Inflammatory macrophage (primary cell): ENCODE measurements around the gene YAP1.

ENCODE experiments used
- DNase-seq, 2 donors: peaks; one replicate each; pipeline ENCODE4 v3.0.0-alpha.2; 2020 to 2022
- total RNA-seq, 18 experiments: gene quantifications; one replicate each; lab custom pipeline; 2026; ENCODE audit warnings: mixed read lengths in 6 of 18, inconsistent platforms in 2 of 18; lab: John Stamatoyannopoulos, UW

The YAP1 gene
- 0 to 0.69 (median 0.14) reads per million in 18 experiments for total RNA-seq

- DNase-seq, result peak; percentile 51 to 73
Observed at GRCh38 chr11:102109896-102110760, at the start of gene YAP1. TSS of gene YAP1 (plus strand) at chr11:102110447. CDS start at chr11:102110849, 402 bp downstream.

GRCh38 chr11:102061276-102061675 is 49.0 kb upstream of the YAP1 start:
- DNase-seq, result peak in 1 of 2 donors; percentile 1

GRCh38 chr11:102062106-102062505 is 48.1 kb upstream of the YAP1 start:
- no peak for DNase-seq

DNA sequence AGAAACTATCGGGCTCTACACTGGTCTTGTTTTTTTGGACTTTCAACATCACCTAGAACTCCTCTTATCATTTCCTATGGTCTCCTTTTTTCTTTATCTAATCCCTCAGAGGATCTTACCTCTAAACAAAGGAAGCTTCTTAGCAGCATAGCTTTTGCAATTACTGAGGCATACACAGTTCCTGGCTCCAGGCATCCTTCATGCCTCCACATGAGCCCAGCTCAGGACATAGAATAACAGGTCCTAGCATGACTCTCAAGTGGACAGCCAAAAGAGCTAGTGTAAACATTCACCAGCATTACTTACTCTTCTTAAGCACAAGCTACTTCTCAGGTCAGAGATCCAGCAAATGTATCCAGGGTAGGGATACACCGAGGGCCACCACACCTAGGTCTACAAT is 45.9 kb upstream of the YAP1 start:
- no peak for DNase-seq

DNA sequence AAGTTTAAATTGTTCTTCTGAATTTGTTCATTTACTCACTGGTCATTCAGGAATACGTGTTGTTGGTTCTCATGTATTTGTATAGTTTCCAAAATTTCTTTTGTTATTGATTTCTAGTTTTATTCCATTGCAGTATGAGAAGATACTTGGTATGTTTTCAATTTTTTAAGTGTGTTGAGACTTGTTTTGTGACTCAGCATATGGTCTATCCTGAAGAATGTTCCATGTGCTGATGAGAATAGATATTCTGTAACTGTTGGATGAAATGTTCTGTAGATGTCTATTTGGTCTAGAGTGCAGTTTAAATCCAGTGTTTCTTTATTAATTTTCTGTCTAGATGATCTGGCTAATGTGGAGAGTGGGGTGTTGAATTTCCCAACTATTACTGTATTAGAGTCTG is 39.5 kb upstream of the YAP1 start:
- DNase-seq, result no peak

DNA sequence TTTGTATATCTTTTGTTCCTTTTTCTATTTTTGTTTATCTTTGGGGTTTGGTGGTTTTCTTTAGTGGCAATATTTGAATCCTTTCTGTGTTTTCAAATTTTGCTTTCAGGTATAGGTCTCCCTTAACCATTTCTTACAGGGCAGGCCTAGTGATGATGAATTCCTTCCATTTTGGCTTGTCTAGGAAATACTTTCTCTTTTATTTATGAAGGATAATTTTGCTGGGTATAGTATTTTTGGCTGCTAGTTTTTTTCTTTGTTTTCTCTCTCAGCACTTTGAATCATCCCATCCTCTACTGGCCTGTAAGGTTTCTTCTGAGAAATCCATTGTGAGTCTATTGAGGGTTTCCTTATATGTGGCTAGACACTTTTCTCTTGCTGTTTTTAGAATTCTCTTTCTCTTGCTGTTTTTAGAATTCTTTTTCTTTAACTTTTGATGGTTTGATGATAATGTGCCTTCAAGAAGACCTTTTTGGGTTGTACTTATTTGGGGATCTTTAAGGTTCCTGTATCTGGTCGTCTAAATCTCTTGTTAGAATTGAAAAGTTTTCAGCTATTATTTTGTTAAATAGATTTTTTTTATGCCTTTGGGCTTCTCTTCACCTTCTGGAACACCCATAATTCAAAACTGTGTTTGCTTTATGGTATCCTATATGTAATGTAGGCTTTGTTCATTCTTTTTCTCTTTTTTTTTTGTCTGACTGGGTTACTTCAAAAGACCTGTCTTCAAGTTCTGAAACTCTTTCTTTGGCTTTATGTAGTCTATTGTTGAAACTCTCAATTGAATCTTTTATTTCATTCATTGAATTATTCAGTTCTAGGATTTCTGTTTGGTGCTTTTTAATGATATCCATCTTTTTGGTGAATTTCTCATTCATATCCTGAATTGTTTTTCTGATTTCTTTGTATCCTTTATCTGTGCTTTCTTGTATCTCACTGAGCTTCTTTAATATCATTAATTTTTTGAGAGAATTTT is 38.5 kb upstream of the YAP1 start:
- no peak for DNase-seq

DNA sequence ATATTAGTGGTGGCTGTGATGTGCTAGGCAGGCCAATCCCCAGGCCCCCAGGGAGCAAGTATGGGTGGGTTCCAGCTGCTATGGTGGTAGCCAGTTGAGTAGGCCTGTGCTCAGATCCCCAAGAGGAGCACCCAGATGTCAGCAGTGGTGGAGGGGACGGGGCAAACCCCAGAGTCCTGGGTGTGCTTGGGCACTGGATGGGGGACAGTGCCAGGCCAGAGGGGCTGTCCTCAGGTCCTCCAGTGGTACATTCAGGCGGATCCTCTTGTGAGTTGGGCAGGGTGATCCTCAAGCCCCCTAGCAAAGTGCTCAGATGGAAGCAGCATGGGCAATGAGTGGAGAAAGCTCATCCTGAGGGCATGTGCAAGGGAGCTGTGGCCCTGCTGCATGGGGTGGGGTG is 37.0 kb upstream of the YAP1 start:
- no peak for DNase-seq

- DNase-seq, result no peak
Observed at GRCh38 chr11:102079625-102080024, 30.6 kb upstream of the YAP1 start.

- no peak for DNase-seq
Observed at GRCh38 chr11:102081313-102081712, 28.9 kb upstream of the YAP1 start.

DNA sequence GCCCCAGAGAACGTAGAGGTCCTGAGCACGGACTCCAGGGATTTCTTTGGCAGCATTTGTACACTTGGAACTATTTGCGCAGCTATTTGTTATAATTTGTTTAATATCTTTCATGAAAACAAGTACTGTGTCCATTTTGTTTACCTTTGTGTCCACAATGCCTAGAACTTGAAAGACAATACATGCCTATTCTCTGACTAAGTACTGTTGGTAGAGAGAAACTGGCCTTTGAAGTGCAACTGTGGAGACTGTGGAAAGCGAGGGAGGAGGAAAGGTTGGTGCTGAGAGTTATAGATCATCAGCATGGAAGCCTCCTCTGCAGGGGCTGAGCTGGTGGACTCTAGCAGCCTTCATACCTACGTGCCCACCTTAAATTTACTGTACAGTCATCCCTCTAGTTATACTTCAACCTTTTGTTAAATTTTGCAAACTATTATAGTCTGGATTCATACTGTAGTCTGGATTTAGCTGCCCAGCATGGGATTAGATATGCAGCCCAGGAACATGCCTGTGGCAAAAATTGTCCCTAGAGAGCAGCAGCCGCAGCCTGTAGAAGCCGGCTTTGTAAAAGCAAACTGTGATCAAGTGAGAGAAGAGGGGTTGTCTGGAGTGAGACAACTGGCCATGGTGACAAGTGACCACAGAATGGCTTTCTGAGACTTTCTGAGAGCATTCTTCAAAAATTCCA is 24.2 kb upstream of the YAP1 start:
- no peak for DNase-seq

DNA sequence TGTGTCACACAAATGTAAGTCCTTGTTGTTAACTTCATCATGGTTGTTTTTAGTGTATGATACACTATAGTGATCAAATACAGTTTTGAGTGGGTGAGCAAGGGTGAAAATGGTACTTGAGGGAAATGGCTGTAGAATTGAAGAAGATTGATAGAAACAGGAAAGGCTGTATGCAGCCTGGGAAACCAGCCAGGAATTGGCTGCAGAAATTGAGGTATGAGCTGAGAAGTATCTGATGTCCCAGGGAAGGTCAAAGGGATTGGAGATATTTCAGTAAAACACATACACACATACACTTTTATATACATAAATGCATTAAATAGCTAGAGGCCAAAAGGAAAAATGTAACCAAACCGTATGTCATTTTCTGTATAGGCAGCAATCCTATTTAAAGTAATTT is 13.1 kb upstream of the YAP1 start:
- no peak for DNase-seq

GRCh38 chr11:102099755-102100154 is 10.5 kb upstream of the YAP1 start:
- DNase-seq, result no peak

GRCh38 chr11:102108734-102109440 is 1.4 kb upstream of the YAP1 start:
- no peak for DNase-seq

- no peak for DNase-seq
Observed at GRCh38 chr11:102110761-102111010, 439 bp downstream of the YAP1 start.

- no peak for DNase-seq
Observed at GRCh38 chr11:102111011-102111786, 952 bp downstream of the YAP1 start.

- no peak for DNase-seq
Observed at GRCh38 chr11:102111787-102112508, 1.7 kb downstream of the YAP1 start.

GRCh38 chr11:102112509-102112821 is 2.2 kb downstream of the YAP1 start:
- no peak for DNase-seq

DNA sequence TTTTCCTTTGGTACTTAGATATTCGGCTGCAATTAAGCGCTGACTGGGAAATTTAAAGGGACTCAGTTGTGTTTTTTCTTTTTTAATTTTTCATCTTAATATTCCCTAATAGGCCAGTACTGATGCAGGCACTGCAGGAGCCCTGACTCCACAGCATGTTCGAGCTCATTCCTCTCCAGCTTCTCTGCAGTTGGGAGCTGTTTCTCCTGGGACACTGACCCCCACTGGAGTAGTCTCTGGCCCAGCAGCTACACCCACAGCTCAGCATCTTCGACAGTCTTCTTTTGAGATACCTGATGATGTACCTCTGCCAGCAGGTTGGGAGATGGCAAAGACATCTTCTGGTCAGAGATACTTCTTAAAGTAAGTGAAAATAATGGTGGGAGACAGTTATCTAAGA is 3.8 kb downstream of the YAP1 start:
- DNase-seq, result no peak

DNA sequence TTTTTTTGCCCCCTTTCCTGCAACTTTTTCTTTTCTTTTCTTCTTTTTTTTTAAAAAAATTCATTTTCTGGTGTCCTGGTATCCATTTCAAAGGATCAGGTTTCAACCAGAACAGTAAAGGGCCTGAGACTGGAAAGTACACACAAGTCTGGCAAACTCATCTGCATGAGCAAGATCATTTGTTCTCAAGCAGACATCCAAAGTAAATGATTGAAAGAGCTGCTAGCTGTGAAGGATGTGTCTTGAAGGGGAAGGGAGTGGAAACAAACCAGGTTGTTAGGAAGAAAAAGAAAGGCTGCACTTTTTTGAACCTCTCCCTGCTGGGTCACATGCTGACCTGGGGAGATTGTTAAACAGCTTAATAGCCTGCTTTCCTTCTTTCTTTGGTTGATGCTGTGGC is 5.3 kb downstream of the YAP1 start:
- no peak for DNase-seq

GRCh38 chr11:102116453-102117205 is 6.4 kb downstream of the YAP1 start:
- no peak for DNase-seq
